Measurements from ENCODE around the gene PPDPF.

PPDPF gene

DNA sequence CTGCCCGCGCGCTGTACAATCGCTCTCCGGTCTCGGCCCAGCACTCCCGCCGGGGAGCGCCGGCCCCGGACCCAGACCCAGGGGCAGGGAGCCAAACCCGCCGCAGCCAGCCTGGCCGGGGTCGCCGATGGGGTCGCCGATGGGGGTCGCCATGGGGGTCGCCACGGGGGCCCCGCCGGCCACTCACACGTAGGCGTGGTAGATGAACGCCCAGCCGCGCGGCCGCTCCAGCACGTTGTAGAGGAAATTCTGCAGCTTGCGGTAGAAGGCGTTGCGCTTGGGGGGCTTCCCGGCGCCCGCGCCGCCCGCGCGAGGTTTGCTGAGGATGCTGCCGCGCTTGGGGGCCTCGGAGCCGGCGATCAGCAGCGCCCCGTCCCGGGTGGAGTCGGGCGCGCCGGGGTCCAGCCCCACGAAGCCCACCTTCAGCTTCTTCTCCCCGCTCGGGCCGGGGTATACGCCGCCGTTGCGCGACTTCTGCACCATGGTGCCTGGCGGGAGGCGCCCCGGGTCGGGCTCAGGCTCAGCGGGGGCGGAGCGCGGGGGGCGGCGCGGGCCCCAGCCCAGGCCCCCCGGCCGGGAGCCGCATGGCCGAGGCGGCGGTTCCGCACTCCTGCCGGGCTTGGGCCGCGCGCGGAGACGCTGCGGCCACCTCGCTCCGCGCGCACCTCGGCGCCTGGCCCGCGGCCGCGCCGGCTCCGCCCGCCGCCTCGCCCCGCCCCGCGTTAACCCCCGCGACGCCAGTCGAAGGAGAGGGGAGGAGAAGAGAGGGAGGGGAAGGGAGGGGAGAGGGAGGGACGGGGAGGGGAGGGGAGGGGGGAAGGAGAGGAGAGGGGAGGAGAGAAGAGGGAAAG lies 48.4 kb upstream of the PPDPF start, which contains the start of gene KCNQ2:
Gene KCNQ2 (minus strand): TSS at position 675 of the 851 bp plus-strand sequence. CDS start 192 bp downstream, at position 483.
- no peak within 1 kb of the TSS for H3K27ac ChIP-seq (ENCODE audit: low read depth, low read length)
- no peaks in the 10 kb centered on the region for H3K9me3 ChIP-seq (ENCODE audit: control insufficient read depth, insufficient read depth, low read length)
- no peaks in the 10 kb centered on the region for H3F3A ChIP-seq (ENCODE audit: control insufficient read depth, insufficient read depth)
- H3K27me3 ChIP-seq (ENCODE audit: control insufficient read depth, low read length) = peaks cover 21% of the 10 kb centered on the region
- no peaks in the 10 kb centered on the region for H4K20me1 ChIP-seq (ENCODE audit: control insufficient read depth, insufficient read depth, low read depth, low read length)
- no peaks in the 10 kb centered on the region for H3K79me2 ChIP-seq (ENCODE audit: control insufficient read depth, low read length)
- TF ChIP-seq EZH2phosphoT487 (IDR thresholded peaks at IDR 0.05; ENCODE audit: borderline replicate concordance, low read length) = no peak
- TF ChIP-seq, protein P1, sequence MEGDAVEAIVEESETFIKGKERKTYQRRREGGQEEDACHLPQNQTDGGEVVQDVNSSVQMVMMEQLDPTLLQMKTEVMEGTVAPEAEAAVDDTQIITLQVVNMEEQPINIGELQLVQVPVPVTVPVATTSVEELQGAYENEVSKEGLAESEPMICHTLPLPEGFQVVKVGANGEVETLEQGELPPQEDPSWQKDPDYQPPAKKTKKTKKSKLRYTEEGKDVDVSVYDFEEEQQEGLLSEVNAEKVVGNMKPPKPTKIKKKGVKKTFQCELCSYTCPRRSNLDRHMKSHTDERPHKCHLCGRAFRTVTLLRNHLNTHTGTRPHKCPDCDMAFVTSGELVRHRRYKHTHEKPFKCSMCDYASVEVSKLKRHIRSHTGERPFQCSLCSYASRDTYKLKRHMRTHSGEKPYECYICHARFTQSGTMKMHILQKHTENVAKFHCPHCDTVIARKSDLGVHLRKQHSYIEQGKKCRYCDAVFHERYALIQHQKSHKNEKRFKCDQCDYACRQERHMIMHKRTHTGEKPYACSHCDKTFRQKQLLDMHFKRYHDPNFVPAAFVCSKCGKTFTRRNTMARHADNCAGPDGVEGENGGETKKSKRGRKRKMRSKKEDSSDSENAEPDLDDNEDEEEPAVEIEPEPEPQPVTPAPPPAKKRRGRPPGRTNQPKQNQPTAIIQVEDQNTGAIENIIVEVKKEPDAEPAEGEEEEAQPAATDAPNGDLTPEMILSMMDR (IDR thresholded peaks at IDR 0.05; ENCODE audit: low read depth, low read length, poor library complexity, severe bottlenecking) = no peak
- no peaks in the 10 kb centered on the region for H3K36me3 ChIP-seq (ENCODE audit: control insufficient read depth, low read length)
- H3K4me2 ChIP-seq (ENCODE audit: low read length) = no peak within 1 kb of the TSS
- H3K9me2 ChIP-seq (replicated peaks; ENCODE audit: control insufficient read depth, low read length) = no peaks in the 10 kb centered on the region
- no peak within 1 kb of the TSS for H3K4me3 ChIP-seq (ENCODE audit: low read length)
- H3K4me1 ChIP-seq (ENCODE audit: control insufficient read depth, low read length) = no peaks in the 10 kb centered on the region

DNA sequence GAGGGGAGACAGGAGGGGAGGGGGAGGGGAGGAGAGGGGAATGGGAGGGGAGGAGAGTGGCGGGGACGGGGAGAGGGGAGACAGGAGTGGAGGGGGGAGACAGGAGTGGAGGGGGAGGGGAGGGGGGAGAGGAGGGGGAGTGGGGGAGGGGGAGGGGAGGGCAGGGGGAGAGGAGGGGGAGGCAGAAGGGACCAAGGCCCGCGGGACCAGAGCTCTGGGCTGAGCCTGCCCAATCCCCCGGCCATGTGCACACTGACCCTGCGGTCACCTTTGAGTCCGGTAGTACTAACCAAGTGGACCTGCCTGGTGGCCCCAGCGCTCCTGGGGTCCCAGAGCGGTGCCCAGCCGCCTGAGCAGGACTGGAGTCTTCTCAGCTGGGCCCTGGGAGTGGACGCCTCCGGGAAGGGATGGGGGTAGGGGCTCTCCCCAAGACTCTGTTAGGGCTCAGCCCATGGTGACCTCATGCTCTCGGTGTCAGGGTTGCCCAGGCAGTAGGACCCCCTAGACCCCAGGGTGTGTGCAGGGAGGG lies 47.6 kb upstream of the PPDPF start:
- H4K20me1 ChIP-seq (ENCODE audit: control insufficient read depth, insufficient read depth, low read depth, low read length) = no peaks in the 10 kb centered on the region
- H3F3A ChIP-seq (ENCODE audit: control insufficient read depth, insufficient read depth) = no peaks in the 10 kb centered on the region
- no peaks in the 10 kb centered on the region for H3K9me3 ChIP-seq (ENCODE audit: control insufficient read depth, insufficient read depth, low read length)
- H3K4me3 ChIP-seq (ENCODE audit: low read length) = no peak overlapping the region
- no peak overlapping the region for H3K4me2 ChIP-seq (ENCODE audit: low read length)
- no peaks in the 10 kb centered on the region for H3K4me1 ChIP-seq (ENCODE audit: control insufficient read depth, low read length)
- no peaks in the 10 kb centered on the region for H3K79me2 ChIP-seq (ENCODE audit: control insufficient read depth, low read length)
- peaks cover 21% of the 10 kb centered on the region for H3K27me3 ChIP-seq (ENCODE audit: control insufficient read depth, low read length)
- TF ChIP-seq EZH2phosphoT487 (IDR thresholded peaks at IDR 0.05; ENCODE audit: borderline replicate concordance, low read length) = no peak
- TF ChIP-seq, protein P1 (IDR thresholded peaks at IDR 0.05; ENCODE audit: low read depth, low read length, poor library complexity, severe bottlenecking) = no peak
- H3K27ac ChIP-seq (ENCODE audit: low read depth, low read length) = no peak overlapping the region
- H3K36me3 ChIP-seq (ENCODE audit: control insufficient read depth, low read length) = no peaks in the 10 kb centered on the region
- H3K9me2 ChIP-seq (replicated peaks; ENCODE audit: control insufficient read depth, low read length) = no peaks in the 10 kb centered on the region

DNA sequence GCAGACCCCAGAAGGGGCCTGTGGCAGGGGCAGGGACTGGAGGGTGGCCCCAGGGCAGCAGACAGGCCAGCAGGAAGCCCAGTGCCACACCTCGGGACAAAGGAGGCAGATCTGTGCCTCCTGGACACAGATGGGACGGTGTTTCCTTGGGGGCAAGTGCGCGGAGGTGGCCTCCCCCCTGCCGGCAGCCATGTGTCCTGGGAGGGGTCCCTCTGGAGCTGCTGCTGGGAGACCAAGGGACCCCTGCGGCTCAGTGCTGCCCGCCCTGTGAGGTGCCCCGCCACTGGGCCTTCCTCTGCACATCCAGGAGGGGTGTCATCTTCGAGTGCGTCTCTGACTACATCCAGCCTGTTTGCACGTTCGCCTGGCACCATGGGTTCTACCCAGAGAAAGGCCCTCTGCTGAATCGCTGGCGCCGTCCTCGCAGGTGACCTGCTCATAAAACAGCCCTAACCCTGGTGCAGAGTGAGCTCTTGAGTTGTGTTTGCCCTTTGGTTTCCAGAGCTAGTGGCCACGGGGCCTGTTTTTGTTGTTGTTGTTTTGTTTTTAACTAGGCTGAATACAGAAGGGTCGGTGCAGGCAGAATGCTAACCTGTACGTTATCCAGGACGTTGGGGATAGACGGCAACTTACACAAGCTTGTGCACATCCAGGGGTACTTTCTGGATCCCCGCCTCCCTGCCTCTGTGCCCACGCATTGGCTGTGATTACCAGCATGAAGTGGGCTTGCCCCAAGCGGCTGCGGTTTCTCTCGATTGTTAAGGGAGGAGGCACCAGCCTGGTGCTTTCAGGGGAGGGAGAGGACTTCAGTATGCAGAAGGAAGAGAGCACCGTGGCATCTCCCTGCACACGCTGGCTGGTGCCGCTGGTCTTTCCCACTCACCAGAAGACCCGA lies 46.8 kb upstream of the PPDPF start:
- H3K9me2 ChIP-seq (replicated peaks; ENCODE audit: control insufficient read depth, low read length) = no peaks in the 10 kb centered on the region
- peaks cover 21% of the 10 kb centered on the region for H3K27me3 ChIP-seq (ENCODE audit: control insufficient read depth, low read length)
- H3K4me1 ChIP-seq (ENCODE audit: control insufficient read depth, low read length) = no peaks in the 10 kb centered on the region

More for the DNA sequence above, 46.8 kb upstream of the PPDPF start:
- H3K36me3 ChIP-seq (ENCODE audit: control insufficient read depth, low read length) = no peaks in the 10 kb centered on the region
- no peak for TF ChIP-seq EZH2phosphoT487 (IDR thresholded peaks at IDR 0.05; ENCODE audit: borderline replicate concordance, low read length)
- TF ChIP-seq, protein P1 (IDR thresholded peaks at IDR 0.05; ENCODE audit: low read depth, low read length, poor library complexity, severe bottlenecking) = no peak
- no peaks in the 10 kb centered on the region for H3K9me3 ChIP-seq (ENCODE audit: control insufficient read depth, insufficient read depth, low read length)
- no peak overlapping the region for H3K4me2 ChIP-seq (ENCODE audit: low read length)
- H3K4me3 ChIP-seq (ENCODE audit: low read length) = no peak overlapping the region
- H3F3A ChIP-seq (ENCODE audit: control insufficient read depth, insufficient read depth) = no peaks in the 10 kb centered on the region
- H4K20me1 ChIP-seq (ENCODE audit: control insufficient read depth, insufficient read depth, low read depth, low read length) = no peaks in the 10 kb centered on the region
- no peaks in the 10 kb centered on the region for H3K79me2 ChIP-seq (ENCODE audit: control insufficient read depth, low read length)
- no peak overlapping the region for H3K27ac ChIP-seq (ENCODE audit: low read depth, low read length)

All from DOHH2 (cell line).